NB4 (cell line): ENCODE measurements around the gene PORCN.

Source experiments
- MYC ChIP-seq: IDR thresholded peaks from 2 replicates; pipeline ENCODE4 v1.6.1; 2011; ENCODE audit warnings: low read depth, low read length
- POLR2A ChIP-seq: IDR thresholded peaks from 2 replicates; pipeline ENCODE4 v1.6.1; 2011; ENCODE audit warnings: mild to moderate bottlenecking; ENCODE audit not compliant: insufficient read length; ENCODE audit errors: extremely low read depth
- TF ChIP-seq, protein P1 (sequence below): IDR thresholded peaks from one replicate; pipeline ENCODE4 v1.5.1; 2012; ENCODE audit warnings: low read depth, low read length
- TF ChIP-seq, protein P2 (sequence below): IDR thresholded peaks from 2 replicates; pipeline ENCODE4 v1.6.1; 2011; ENCODE audit warnings: low read depth, low read length

DNA sequence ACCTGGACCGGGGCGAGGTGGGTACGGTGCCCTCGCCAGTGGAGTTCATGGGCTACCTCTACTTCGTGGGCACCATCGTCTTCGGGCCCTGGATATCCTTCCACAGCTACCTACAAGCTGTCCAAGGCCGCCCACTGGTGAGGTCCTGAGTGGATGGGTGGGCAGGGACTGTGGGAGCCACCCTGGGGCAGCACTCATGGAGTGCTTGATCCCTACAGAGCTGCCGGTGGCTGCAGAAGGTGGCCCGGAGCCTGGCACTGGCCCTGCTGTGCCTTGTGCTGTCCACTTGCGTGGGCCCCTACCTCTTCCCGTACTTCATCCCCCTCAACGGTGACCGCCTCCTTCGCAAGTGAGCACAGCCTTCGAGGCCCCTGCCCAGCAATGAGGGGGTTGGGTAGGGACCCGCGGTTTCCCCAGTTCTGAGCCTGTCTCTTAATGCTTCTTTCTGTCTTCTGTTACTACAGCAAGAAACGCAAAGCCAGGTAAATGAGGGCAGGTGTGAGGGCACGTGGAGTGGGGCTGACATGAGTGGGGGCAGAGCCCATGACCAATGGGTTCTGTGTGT, 3.7 kb downstream of the PORCN start:
- TF ChIP-seq, protein P1, sequence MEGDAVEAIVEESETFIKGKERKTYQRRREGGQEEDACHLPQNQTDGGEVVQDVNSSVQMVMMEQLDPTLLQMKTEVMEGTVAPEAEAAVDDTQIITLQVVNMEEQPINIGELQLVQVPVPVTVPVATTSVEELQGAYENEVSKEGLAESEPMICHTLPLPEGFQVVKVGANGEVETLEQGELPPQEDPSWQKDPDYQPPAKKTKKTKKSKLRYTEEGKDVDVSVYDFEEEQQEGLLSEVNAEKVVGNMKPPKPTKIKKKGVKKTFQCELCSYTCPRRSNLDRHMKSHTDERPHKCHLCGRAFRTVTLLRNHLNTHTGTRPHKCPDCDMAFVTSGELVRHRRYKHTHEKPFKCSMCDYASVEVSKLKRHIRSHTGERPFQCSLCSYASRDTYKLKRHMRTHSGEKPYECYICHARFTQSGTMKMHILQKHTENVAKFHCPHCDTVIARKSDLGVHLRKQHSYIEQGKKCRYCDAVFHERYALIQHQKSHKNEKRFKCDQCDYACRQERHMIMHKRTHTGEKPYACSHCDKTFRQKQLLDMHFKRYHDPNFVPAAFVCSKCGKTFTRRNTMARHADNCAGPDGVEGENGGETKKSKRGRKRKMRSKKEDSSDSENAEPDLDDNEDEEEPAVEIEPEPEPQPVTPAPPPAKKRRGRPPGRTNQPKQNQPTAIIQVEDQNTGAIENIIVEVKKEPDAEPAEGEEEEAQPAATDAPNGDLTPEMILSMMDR, result no peak
- TF ChIP-seq, protein P2, sequence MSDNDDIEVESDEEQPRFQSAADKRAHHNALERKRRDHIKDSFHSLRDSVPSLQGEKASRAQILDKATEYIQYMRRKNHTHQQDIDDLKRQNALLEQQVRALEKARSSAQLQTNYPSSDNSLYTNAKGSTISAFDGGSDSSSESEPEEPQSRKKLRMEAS, result no peak
- TF ChIP-seq POLR2A, result no peak
- TF ChIP-seq MYC, result no peak
